ENCODE data around the gene SCGB1D1. TPM values are rescaled to one million over a fixed set of nuclear protein-coding genes. Genes with fewer than 3 reads are reported as not detected.
"Not testable (repeated sequence)": the region's sequence is repeated elsewhere in the genome, so short reads cannot be mapped to it uniquely, and the experiment has no call there.

Gene SCGB1D1
- total RNA-seq, 4 donors from 2014 or later: not detected

DNA sequence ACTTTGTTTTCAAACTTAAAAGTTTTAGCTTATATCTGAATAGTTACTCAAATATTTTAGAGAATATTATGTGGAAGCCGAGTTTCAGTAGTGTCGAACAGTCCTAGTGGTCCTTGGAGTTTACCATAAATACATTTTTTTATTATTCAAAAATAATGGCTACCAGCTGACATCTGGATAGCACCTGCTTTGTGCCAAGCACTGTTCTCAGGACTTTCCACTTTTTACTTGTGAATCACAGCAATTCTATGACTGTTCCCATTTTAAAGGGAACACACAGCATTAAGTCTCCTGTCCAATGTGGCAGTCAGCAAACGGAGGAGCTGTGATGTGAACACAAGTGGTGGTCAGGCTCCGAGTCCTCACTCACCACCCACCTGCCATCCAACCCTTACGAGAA, 14.4 kb downstream of the SCGB1D1 start:
- intact Hi-C loops (cut with DNase I): no loop called here
- H3K27ac ChIP-seq: no peak overlapping the region
- no peaks in the 10 kb centered on the region for H3K27me3 ChIP-seq
- WGBS, 2 donors: 90 to 92% methylated on average over 5 of the region's 5 CpGs
- DNase-seq: no peak
- peaks cover 0 to 7% of the 10 kb centered on the region in 2 donors for H3K4me1 ChIP-seq
- H3K9me3 ChIP-seq: no peaks in the 10 kb centered on the region
- no peak overlapping the region for H3K4me3 ChIP-seq (replicated peaks in 1 of 3)
- no peak for TF ChIP-seq POLR2A (IDR thresholded peaks at IDR 0.05)
- TF ChIP-seq, protein P1, sequence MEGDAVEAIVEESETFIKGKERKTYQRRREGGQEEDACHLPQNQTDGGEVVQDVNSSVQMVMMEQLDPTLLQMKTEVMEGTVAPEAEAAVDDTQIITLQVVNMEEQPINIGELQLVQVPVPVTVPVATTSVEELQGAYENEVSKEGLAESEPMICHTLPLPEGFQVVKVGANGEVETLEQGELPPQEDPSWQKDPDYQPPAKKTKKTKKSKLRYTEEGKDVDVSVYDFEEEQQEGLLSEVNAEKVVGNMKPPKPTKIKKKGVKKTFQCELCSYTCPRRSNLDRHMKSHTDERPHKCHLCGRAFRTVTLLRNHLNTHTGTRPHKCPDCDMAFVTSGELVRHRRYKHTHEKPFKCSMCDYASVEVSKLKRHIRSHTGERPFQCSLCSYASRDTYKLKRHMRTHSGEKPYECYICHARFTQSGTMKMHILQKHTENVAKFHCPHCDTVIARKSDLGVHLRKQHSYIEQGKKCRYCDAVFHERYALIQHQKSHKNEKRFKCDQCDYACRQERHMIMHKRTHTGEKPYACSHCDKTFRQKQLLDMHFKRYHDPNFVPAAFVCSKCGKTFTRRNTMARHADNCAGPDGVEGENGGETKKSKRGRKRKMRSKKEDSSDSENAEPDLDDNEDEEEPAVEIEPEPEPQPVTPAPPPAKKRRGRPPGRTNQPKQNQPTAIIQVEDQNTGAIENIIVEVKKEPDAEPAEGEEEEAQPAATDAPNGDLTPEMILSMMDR (IDR thresholded peaks at IDR 0.05): no peak
- no peaks in the 10 kb centered on the region for H3K36me3 ChIP-seq

DNA sequence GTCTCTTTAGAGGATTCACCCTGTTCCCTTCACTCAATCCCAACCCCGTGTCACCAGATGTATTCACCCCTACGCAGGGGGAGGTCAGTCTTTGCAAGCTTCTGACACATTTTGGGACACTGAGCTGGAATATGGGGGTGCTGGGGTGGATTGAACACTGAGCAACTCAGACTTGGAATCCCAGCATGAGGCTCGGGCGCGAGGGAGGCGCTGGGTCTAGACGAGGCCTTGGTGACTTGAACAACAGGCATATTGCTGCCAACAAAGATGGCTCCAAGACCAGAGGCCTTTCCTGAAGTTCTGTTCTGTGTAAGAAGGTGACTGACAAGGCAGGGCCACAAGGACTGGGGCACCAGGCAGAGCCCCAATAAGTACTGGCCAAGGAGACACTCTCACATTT, 15.4 kb downstream of the SCGB1D1 start:
- DNase-seq: peak in 1 of 2 donors; percentile 3
- H3K36me3 ChIP-seq: no peaks in the 10 kb centered on the region
- no peak overlapping the region for H3K4me3 ChIP-seq (replicated peaks in 1 of 3)
- intact Hi-C loops (cut with DNase I): no loop called here
- H3K27me3 ChIP-seq: no peaks in the 10 kb centered on the region
- TF ChIP-seq POLR2A (IDR thresholded peaks at IDR 0.05): no peak
- TF ChIP-seq, protein P1 (IDR thresholded peaks at IDR 0.05): no peak
- peaks cover 0 to 7% of the 10 kb centered on the region in 2 donors for H3K4me1 ChIP-seq
- H3K9me3 ChIP-seq: no peaks in the 10 kb centered on the region
- 92 to 93% methylated on average over 7 of the region's 7 CpGs for WGBS, 2 donors
- H3K27ac ChIP-seq: no peak overlapping the region

DNA sequence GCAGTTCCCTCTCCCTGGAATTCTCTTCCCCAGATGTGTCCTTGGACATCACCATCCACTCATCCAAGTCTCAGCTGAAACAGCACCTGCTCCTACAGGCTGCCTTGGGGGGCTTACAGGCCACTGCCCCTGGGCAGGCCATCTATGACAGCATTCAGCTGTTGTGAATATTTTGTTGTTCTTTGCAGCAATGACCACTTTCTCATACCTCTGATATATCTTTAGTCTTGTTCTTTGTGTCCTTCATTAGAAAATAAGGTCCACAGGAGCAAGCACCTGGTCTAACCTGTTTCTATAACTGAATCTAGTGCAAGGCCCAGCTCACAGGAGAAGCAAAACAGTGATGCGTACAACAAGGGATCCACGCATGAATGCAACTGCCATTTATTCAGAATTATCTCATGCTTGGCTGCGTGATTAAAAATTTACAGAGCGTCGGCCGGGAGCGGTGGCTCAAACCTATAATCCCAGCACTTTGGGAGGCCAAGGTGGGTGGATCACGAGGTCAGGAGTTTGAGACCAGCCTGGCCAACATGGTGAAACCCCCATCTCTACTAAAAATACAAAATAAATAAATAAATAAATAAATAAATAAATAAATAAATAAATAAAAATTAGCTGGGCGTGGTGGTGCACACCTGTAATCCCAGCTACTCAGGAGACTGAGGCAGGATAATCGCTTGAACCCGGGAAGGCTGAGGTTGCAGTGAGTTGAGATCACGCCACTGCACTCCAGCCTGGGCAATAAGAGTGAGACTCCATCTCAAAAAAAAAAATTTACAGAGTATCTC, 16.5 kb downstream of the SCGB1D1 start:
- H3K27me3 ChIP-seq; H3K4me3 ChIP-seq (replicated peaks in 1 of 3); H3K9me3 ChIP-seq; intact Hi-C loops (cut with DNase I); H3K4me1 ChIP-seq; H3K36me3 ChIP-seq: not testable (repeated sequence)
- peak overlapping the region in 1 of 3 donors; percentile 10 for H3K27ac ChIP-seq
- DNase-seq: peak; percentile 23 to 47
- 66 to 67% methylated on average over 12 of the region's 12 CpGs for WGBS, 2 donors

DNA sequence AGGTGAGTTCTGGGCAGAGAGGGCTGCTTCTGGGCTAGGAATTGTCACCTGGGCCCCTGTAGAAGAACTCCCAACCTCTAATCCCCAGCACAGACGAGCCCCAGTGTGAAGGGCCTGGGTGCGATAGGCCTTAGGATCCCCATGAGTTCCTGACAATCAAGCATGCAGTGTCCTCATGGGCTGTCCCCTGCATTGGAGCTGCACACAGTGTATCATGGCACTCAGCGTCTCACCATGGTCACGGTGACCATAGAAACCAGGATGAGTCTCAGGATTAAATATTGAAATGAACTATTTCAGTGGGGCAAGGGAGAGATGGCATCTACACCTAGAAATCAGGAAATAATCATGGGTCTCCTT, 18.7 kb downstream of the SCGB1D1 start:
- intact Hi-C loops (cut with DNase I): no loop called here
- peaks cover 0 to 7% of the 10 kb centered on the region in 2 donors for H3K4me1 ChIP-seq
- H3K27ac ChIP-seq: peak overlapping the region in 1 of 3 donors; percentile 38
- H3K9me3 ChIP-seq: no peaks in the 10 kb centered on the region
- no peaks in the 10 kb centered on the region for H3K36me3 ChIP-seq
- no peak overlapping the region for H3K4me3 ChIP-seq (replicated peaks in 1 of 3)
- no peaks in the 10 kb centered on the region for H3K27me3 ChIP-seq
- 62 to 70% methylated on average over 2 to 3 of the region's 4 CpGs for WGBS, 2 donors
- TF ChIP-seq POLR2A (IDR thresholded peaks at IDR 0.05): no peak
- TF ChIP-seq, protein P1 (IDR thresholded peaks at IDR 0.05): no peak
- DNase-seq: no peak

DNA sequence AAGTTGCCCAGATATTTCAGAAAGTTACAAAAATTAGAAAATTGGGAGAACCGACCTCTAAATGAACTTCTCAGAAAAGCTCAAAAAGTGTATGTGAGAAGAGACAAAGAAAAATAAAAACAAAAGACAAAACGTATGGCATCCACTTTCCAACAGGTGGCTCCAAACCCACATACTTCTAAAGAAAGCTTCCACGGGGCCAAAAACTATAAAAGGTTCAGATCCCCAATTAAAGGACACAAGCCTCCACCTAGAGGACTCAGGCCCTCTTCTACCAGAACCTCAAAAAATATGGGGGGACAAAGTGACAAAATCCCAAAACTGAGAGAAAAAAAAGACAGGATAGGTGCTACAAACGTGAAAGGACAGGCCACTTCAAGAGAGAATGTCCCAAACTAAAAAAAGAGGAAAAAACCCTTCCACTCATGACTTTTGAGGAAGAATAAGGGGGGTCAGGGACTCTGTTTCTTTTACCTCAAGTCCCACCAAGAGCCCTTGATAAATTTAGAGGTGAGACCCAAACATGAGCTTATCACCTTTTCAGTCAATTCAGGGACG, 27.3 kb downstream of the SCGB1D1 start:
- WGBS, 2 donors: 52 to 54% methylated on average over 5 of the region's 5 CpGs
- Histone ChIP-seq H3K36me3 (no peaks in the 10 kb centered on the region), H3K27me3 (no peaks in the 10 kb centered on the region), H3K4me3 (replicated peaks in 1 of 3) (no peak overlapping the region), H3K9me3 (no peaks in the 10 kb centered on the region), H3K4me1 (no peaks in the 10 kb centered on the region), H3K27ac (no peak overlapping the region)
- no peak for TF ChIP-seq POLR2A (IDR thresholded peaks at IDR 0.05)
- TF ChIP-seq, protein P1 (IDR thresholded peaks at IDR 0.05): peak in 4 of 6 experiments; percentile 16 to 37 (median 23)
- intact Hi-C loops (cut with DNase I): no loop called here
- no peak for DNase-seq
